SK-N-SH treated with all-trans-retinoic acid at 6 μM for 48 hours (cell line): ENCODE data around the gene MTHFD2L.

Experiments
- ARNTL ChIP-seq: fragments of 450-650 bp; formaldehyde crosslinking; IDR thresholded peaks from 2 replicates; pipeline ENCODE4 v1.5.0; 2020; ENCODE audit warnings: low read depth, mild to moderate bottlenecking, moderate library complexity, borderline replicate concordance
- BACH2 ChIP-seq: fragments of 250-450 bp; sonication (Bioruptor Pico); IDR thresholded peaks from 2 replicates; pipeline ENCODE4 v1.9.0; 2021; ENCODE audit warnings: mild to moderate bottlenecking, borderline replicate concordance
- CSDC2 ChIP-seq: fragments of 250-450 bp; sonication (Bioruptor Pico); IDR thresholded peaks from 2 replicates; pipeline ENCODE4 v1.5.0; 2020; ENCODE audit warnings: mild to moderate bottlenecking, moderate library complexity
- CSRNP3 ChIP-seq: fragments of 250-450 bp; sonication (Bioruptor Pico); IDR thresholded peaks from 2 replicates; pipeline ENCODE4 v1.5.1; 2021; ENCODE audit warnings: mild to moderate bottlenecking, moderate library complexity
- GLIS3 ChIP-seq: fragments of 250-450 bp; sonication (Bioruptor Pico); IDR thresholded peaks from 2 replicates; pipeline ENCODE4 v1.5.0; 2020; ENCODE audit warnings: mild to moderate bottlenecking, moderate library complexity
- PATZ1 ChIP-seq: fragments of 250-450 bp; sonication (Bioruptor Pico); IDR thresholded peaks from 2 replicates; pipeline ENCODE4 v1.8.0; 2020; ENCODE audit warnings: mild to moderate bottlenecking, moderate library complexity, borderline replicate concordance
- PPARA ChIP-seq: fragments of 250-450 bp; sonication (Bioruptor Pico); IDR thresholded peaks from 2 replicates; pipeline ENCODE4 v1.5.0; 2020; ENCODE audit warnings: mild to moderate bottlenecking, borderline replicate concordance
- RARB ChIP-seq: fragments of 250-450 bp; sonication (Bioruptor Pico); IDR thresholded peaks from 2 replicates; pipeline ENCODE4 v1.8.0; 2021; ENCODE audit warnings: mild to moderate bottlenecking, moderate library complexity
- SNAI2 ChIP-seq: fragments of 250-450 bp; sonication (Bioruptor Pico); IDR thresholded peaks from 2 replicates; pipeline ENCODE4 v1.5.0; 2020; ENCODE audit warnings: mild to moderate bottlenecking, moderate library complexity
- TSHZ2 ChIP-seq: fragments of 250-450 bp; sonication (Bioruptor Pico); IDR thresholded peaks from 2 replicates; pipeline ENCODE4 v1.5.0; 2020; ENCODE audit warnings: mild to moderate bottlenecking, moderate library complexity
- ZC3H10 ChIP-seq: fragments of 250-450 bp; sonication (Bioruptor Pico); IDR thresholded peaks from 2 replicates; pipeline ENCODE4 v1.5.1; 2021; ENCODE audit warnings: mild to moderate bottlenecking, moderate library complexity
- ZFP3 ChIP-seq: fragments of 250-450 bp; sonication (Bioruptor Pico); IDR thresholded peaks from 2 replicates; pipeline ENCODE4 v1.5.0; 2020; ENCODE audit warnings: mild to moderate bottlenecking, moderate library complexity
- ZFP30 ChIP-seq: fragments of 450-650 bp; formaldehyde crosslinking; IDR thresholded peaks from 2 replicates; pipeline ENCODE4 v1.5.0; 2022; ENCODE audit warnings: mild to moderate bottlenecking, moderate library complexity

GRCh38 chr4:74307170-74307569, 149.3 kb downstream of the MTHFD2L start:
- no peak for TF ChIP-seq PATZ1 (CRISPR knock-in tag)
- no peak for TF ChIP-seq CSRNP3 (CRISPR knock-in tag)
- no peak for TF ChIP-seq BACH2
- TF ChIP-seq TSHZ2 (CRISPR knock-in tag) = no peak
- TF ChIP-seq CSDC2 = no peak
- no peak for TF ChIP-seq ZC3H10 (CRISPR knock-in tag)
- TF ChIP-seq GLIS3 (CRISPR knock-in tag) = no peak
- no peak for TF ChIP-seq ZFP3 (CRISPR knock-in tag)
- no peak for TF ChIP-seq ARNTL (CRISPR knock-in tag)
- no peak for TF ChIP-seq RARB (CRISPR knock-in tag)
- TF ChIP-seq SNAI2 (CRISPR knock-in tag) = no peak
- TF ChIP-seq ZFP30 (CRISPR knock-in tag) = no peak
- no peak for TF ChIP-seq PPARA (CRISPR knock-in tag)
